Endothelial cell of umbilical vein (primary cell): ENCODE data around the gene EPB42.

ENCODE experiments used
- GATA2 ChIP-seq: IDR thresholded peaks from 2 replicates; pipeline ENCODE4 v1.7.0; 2011; ENCODE audit warnings: low read depth, mild to moderate bottlenecking, moderate library complexity, mixed read lengths, low read length; ENCODE audit not compliant: insufficient read length, insufficient read depth
- MYC ChIP-seq: IDR thresholded peaks from one replicate; pipeline ENCODE4 v1.6.1; 2011; ENCODE audit warnings: mild to moderate bottlenecking, low read depth, low read length

DNA sequence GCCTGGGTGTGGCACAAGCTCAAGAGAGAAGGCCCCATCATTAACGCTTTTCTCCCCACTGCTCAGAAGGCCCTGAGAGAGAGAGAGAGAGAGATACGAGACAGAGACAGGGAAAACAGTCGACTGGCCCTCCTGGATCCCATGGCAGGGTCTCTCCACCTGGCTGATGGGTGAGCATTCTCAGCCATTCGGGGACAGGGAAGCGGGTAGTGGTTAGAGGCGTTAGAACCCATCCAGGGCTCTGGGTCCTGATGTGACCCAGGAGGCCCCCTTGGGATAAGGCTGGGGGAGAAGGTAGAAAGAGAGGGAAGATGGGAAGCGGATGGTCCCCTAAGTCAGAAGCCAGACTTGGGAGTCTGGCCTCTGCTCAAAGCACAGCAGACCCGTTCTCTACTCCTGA lies 38.0 kb upstream of the EPB42 start:
- TF ChIP-seq MYC = no peak
- TF ChIP-seq GATA2 = no peak
